COLO668 (cell line): Measurements from ENCODE around the gene MMP13.
"Not testable (repeated sequence)": the region's sequence is repeated elsewhere in the genome, so short reads cannot be mapped to it uniquely, and the experiment has no call there.

Source experiments
- DNase-seq: peaks from one replicate; lab custom pipeline; 2025; ENCODE audit not compliant: unreplicated experiment; lab: John Stamatoyannopoulos, UW

The MMP13 gene

DNA sequence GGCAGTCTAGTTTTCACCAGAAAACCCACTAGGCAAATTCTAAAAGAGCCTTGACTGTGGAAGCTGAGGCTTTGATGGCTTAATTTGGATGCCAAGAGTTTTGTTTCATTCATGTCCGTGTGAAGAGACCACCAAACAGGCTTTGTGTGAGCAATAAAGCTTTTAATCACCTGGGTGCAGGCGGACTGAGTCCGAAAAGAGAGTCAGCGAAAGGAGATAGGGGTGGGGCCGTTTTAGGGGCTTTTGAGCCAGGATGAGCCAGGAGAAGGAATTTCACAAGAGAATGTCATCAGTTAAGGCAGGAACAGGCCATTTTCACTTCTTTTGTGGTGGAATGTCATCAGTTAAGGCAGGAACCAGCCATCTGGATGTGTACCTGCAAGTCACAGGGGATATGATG is 51.6 kb downstream of the MMP13 start:
- DNase-seq = not testable (repeated sequence)

DNA sequence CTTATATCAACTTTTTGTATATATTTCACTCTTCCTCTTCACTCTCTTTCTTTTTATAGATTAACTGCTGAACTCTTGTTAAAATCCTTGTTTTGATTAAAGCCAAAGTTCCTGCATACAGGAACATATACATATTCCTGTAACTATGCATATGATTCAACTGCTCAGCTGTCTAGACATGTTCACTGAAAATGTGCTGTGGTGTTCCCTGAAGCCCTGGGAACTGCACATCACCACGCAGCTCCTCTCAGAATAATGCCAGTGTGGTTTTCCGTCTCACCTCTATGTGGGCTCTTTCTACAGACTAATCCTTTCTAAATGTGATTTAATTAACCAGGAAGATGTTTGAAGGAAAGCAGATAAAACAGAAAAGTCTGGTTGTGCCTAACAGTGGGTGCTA is 55.2 kb downstream of the MMP13 start:
- DNase-seq = no peak
